GM19351 (cell line): ENCODE data around the gene CLCN1.
A peak's percentile ranks its signal among the peaks of the same experiment; 100 is the strongest.
"Not testable (repeated sequence)": the region's sequence is repeated elsewhere in the genome, so short reads cannot be mapped to it uniquely, and the experiment has no call there.

Experiments used
- ATAC-seq: cut with Tn5 transposase; IDR thresholded peaks from one replicate; pipeline ENCODE4 v1.9.1; 2021; ENCODE audit warnings: mild to moderate bottlenecking, moderate library complexity; ENCODE audit not compliant: unreplicated experiment

CLCN1 gene

GRCh38 chr7:143315776-143316175 lies at the start of gene CLCN1:
CLCN1 (plus strand) TSS chr7:143316111; CDS start chr7:143316213, 102 bp downstream.
- ATAC-seq = no peak

GRCh38 chr7:143269251-143269650 lies 46.7 kb upstream of the CLCN1 start:
- no peak for ATAC-seq

DNA sequence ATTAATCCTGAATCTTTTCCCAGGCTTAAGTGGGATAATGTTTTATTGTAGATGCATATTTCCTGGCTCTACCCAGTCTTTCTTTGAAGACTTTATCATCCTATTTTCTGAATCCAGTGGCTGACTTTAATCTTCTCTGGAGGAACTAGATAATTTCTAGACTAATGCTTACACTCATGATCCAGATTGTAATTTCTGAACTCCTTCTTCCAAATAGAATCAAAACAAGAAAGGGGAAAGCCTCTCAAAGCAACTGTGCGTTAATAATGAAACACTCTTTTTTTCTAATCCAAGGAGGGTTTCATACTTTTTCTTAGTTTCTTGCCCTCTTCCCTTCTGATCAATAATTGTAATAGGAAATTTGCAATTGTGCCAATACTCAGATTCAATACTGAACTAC lies 44.7 kb upstream of the CLCN1 start:
- no peak for ATAC-seq

DNA sequence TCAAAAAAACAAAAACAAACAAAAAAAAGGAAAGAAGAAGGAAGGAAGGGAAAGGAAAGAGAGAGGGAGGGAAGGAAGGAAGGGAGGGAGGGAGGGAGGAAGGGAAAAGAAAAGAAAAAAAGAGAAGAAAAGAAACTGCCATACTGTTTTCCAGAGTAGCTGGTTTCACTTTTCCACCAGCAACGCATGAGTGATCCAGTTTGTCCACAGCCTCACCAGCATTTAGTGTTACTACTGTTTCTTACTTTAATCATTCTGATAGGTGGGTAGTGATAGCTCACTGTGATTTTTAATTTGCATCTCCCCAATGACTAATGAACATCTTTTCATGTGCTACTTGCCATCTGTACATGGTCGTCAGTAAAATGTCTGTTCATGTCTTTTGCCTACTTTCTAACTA lies 43.0 kb upstream of the CLCN1 start:
- no peak for ATAC-seq

- ATAC-seq = no peak
Observed at GRCh38 chr7:143279186-143280098, 36.5 kb upstream of the CLCN1 start.

DNA sequence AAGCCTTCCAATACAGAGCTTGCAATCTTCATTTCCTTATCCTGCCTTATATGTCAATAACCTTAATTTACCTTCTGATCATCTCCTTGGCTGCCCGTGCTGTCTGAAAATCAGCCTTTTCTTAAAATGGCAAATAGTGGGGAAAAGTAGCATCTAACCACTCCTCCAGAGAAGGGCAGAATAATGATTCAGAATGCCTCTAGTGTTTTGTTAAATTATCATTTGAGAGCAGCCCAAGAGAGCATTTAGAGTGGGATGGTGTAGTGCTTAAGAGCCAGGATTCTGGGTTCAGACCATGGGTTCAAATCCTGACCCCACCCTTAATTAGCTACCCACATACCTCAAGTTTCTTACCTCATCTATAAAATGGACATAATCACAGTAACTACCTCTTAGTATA lies 35.8 kb upstream of the CLCN1 start:
- ATAC-seq = no peak

- no peak for ATAC-seq
Observed at GRCh38 chr7:143280566-143280965, 35.3 kb upstream of the CLCN1 start.

- no peak for ATAC-seq
Observed at GRCh38 chr7:143281529-143281928, 34.4 kb upstream of the CLCN1 start.

GRCh38 chr7:143282124-143282523 lies 33.8 kb upstream of the CLCN1 start:
- no peak for ATAC-seq

DNA sequence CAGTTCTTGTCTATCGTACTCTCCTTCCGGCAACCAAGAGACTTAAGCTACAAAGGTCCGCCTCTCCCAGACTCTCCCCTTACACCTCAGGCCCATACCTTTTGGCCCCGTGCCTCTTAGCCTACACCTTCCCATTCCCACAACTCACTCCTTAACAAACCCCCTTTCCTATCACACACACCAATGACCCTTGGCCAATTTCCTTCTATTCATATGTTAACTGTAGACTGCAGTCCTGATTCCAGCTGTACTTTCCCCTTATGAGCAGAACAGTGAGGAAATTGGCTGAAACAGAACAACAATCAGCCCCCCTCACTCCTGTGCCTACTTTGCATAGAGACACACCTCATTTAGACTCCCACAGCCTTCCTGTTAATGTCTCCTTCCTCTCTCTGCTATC lies 32.5 kb upstream of the CLCN1 start:
- ATAC-seq = no peak

DNA sequence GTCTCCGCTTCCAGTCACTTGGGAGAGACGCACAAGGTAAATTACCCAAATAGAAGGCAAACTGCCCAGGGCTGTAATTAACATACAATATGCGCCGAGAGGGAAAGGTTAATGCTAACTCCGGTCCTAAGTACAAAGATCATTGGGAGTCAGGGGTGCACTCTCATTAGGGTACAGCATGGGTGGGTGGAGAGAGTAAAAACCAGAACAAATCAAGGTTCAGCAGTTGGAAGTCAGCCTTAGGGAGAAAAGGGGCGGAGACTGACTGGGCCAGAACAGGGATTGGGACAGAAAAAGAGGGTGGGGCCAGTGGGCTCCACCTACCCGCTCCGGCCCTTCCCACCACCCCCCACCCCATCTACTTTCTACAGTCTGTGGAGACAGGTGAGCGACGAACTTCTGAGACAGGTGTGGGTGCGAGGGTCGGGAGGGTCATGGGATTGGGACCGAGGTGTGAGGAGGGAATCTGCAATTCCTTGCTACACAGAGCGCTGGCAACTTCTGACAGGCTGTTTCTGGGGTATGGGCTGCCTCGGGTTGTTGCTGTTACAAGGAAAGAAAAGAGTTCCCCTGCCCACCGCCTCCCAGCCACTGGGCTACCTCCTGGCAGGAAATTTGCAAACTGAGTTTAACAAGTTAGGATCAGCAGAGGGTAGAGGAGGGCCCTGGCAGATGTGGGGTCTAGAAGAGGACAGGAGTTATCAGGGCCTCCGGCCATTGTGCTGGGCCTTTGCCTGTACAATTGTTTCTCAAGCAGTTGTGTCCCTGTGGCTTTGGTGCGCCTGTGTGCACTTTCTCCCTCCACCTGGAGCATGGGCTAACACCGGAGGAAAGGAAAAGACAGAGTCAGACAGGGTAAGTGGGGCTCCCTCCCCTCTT lies 31.1 kb upstream of the CLCN1 start, which contains the start of gene TMEM139:
TMEM139 (plus strand) TSS at position 368 of the 879 bp plus-strand sequence. CDS start 1,000 bp downstream, outside the sequence.
- no peak for ATAC-seq

- no peak for ATAC-seq
Observed at GRCh38 chr7:143285470-143285778, 30.5 kb upstream of the CLCN1 start.

GRCh38 chr7:143285806-143286521 lies 29.9 kb upstream of the CLCN1 start:
- ATAC-seq = no peak

- ATAC-seq = no peak
Observed at GRCh38 chr7:143286522-143286890, 29.4 kb upstream of the CLCN1 start.

- no peak for ATAC-seq
Observed at GRCh38 chr7:143287339-143287934, 28.5 kb upstream of the CLCN1 start.

DNA sequence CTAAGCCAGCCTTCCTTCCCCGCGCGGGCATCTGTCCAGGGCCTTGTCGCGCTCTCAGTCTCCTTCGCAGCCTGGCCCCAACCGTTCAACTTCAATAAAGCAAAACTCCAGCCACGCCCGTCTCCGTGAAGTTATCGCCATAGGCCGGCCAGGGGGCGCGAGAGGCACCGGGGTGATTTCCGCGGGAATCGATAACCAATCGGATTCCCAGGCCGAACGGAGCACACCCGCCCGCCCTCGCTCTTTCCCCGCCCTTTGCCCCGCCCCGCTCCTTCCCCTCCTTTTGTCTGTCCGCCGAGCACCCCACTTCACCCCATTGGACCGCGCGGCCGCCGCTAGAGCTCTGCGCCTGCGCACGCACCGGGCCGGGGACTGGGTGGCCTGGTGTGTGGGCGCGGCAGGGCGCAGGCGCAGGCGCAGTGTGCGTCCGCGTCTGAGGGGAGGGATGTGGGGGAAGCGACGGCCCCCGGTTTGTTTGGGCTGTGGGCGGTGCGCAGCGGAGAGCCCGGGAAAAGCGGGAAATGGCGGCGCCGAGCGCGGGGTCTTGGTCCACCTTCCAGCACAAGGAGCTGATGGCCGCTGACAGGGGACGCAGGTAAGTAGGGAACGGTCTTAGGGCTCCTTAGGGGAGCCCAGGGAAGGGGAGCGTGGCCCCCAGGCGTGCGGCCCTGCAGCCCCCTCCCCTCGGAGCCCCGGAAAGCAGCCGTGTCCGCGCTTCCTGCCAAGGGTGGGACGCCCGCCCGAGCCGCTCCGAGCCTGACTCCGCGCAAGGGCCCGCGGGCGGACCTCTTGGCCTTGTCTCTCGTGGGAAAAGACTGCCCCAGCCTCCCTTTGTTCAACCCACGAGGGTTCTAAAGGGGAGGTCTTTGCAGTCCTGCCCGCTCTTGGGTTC lies 27.7 kb upstream of the CLCN1 start, which contains the start of gene CASP2:
CASP2 (plus strand) TSS at position 417 of the 892 bp plus-strand sequence; CDS start at position 522, 105 bp downstream.
- peak; percentile 88 for ATAC-seq

DNA sequence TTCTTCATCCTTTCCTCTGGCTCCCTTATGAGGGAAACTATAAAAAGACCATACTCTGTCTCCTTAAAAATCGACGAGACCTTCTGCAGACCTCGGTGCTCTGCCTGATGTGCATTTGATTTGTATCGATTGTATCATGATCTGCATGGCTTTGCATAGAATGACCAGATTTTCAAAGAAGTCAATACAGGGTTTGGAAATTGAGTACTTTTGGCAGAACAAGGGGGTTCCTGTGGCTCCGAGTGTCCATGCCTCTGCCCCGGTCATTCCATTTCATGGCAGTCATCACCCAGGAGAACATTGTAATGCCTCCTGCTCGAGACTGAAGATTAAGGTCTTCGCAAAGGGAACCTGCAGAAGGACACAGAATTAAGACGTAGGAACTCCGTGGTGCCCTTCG lies 27.1 kb upstream of the CLCN1 start:
- ATAC-seq = peak; percentile 0

- no peak for ATAC-seq
Observed at GRCh38 chr7:143289421-143289820, 26.5 kb upstream of the CLCN1 start.

DNA sequence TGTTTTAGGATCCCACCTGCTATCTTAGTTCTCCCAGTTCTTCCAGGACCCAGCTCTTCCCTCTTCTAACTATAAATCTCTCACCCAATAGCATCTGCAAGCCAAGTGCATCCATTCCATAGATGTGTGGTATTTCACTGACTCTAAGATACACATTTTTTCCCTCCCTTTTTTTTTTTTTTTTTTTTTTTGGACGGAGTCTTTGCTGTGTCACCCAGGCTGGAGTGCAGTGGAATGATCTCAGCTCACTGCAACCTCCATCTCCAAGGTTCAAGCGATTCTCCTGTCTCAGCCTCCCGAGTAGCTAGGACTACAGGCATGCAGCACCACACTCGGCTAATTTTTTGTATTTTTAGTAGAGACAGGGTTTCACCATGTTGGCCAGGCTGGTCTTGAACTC lies 26.0 kb upstream of the CLCN1 start:
- ATAC-seq = not testable (repeated sequence)

- no peak for ATAC-seq
Observed at GRCh38 chr7:143290293-143290692, 25.6 kb upstream of the CLCN1 start.
